Stomach (tissue), 4 donors: ENCODE results near the gene CHRND.

ENCODE experiments used
- EP300 ChIP-seq: sonication (generic); formaldehyde crosslinking; IDR thresholded peaks from one replicate; pipeline ENCODE4 v1.6.1; 2017; ENCODE audit warnings: antibody characterized with exemption
- POLR2A ChIP-seq, 4 donors: fragments of 450-650 bp; IDR thresholded peaks; one replicate each; pipeline ENCODE4 v1.6.1; 2016; ENCODE audit warnings: antibody characterized with exemption in 4 of 4, control low read depth in 2 of 4, mild to moderate bottlenecking in 1 of 4, moderate library complexity in 1 of 4
- POLR2AphosphoS5 ChIP-seq, 3 donors: sonication (generic); formaldehyde crosslinking; IDR thresholded peaks; one replicate each; pipeline ENCODE4 v1.6.1; 2016; ENCODE audit warnings: antibody characterized with exemption in 3 of 3

- no peak for TF ChIP-seq EP300
- no peak for TF ChIP-seq POLR2AphosphoS5 (IDR thresholded peaks at IDR 0.05)
- no peak for TF ChIP-seq POLR2A (IDR thresholded peaks at IDR 0.05)
These were observed 40.6 kb upstream of the CHRND start for GRCh38 chr2:232485348-232485756.
